SU-DHL-6 (cell line): ENCODE results near the gene SYT15.

Experiments used
- H2AFZ ChIP-seq: fragments of 200-600 bp; sonication (generic); 2 replicates; pipeline ENCODE4 v1.6.1; 2014; ENCODE audit warnings: low read depth, mild to moderate bottlenecking, moderate library complexity, mixed read lengths, antibody characterized with exemption, low read length; ENCODE audit not compliant: severe bottlenecking
- H3F3A ChIP-seq: fragments of 200-600 bp; shearing (Covaris generic); 2 replicates; pipeline ENCODE4 v1.6.0; 2016; ENCODE audit warnings: antibody characterized with exemption, mild to moderate bottlenecking; ENCODE audit not compliant: insufficient read depth
- H3K27ac ChIP-seq: fragments of 200-600 bp; sonication (generic); 2 replicates; pipeline ENCODE4 v1.5.1; 2016; ENCODE audit warnings: low read depth, mild to moderate bottlenecking, low read length, moderate library complexity, mixed read lengths
- H3K27me3 ChIP-seq: fragments of 200-600 bp; sonication (generic), shearing (Covaris generic); 2 replicates; pipeline ENCODE4 v1.6.0; 2014; ENCODE audit warnings: mild to moderate bottlenecking, low read length
- H3K36me3 ChIP-seq: fragments of 200-600 bp; sonication (generic); 2 replicates; pipeline ENCODE4 v1.6.1; 2014; ENCODE audit warnings: mild to moderate bottlenecking, low read length, mixed read lengths
- H3K4me2 ChIP-seq: fragments of 300-600, 200-600 bp; shearing (Covaris generic), sonication (generic); 2 replicates; pipeline ENCODE4 v1.6.0; 2014; ENCODE audit warnings: low read length, low read depth, mild to moderate bottlenecking; ENCODE audit not compliant: poor library complexity, severe bottlenecking
- H3K4me3 ChIP-seq: fragments of 200-600 bp; sonication (generic); 2 replicates; pipeline ENCODE4 v1.5.1; 2014; ENCODE audit warnings: antibody characterized with exemption, low read length, mild to moderate bottlenecking, mixed read lengths; ENCODE audit not compliant: insufficient read depth, poor library complexity, severe bottlenecking
- H3K79me2 ChIP-seq: fragments of 200-600 bp; sonication (generic); 2 replicates; pipeline ENCODE4 v1.6.1; 2014; ENCODE audit warnings: mild to moderate bottlenecking, low read length, moderate library complexity; ENCODE audit not compliant: insufficient read depth
- H3K9ac ChIP-seq: fragments of 200-600 bp; sonication (generic); 2 replicates; pipeline ENCODE4 v1.7.0; 2014; ENCODE audit warnings: mild to moderate bottlenecking, low read length
- H3K9me2 ChIP-seq: fragments of 200-600 bp; sonication (generic); replicated peaks from 2 replicates; pipeline ENCODE4 v1.6.1; 2014; ENCODE audit warnings: low read length; ENCODE audit not compliant: insufficient read depth
- H3K9me3 ChIP-seq: fragments of 200-600 bp; sonication (generic); 2 replicates; pipeline ENCODE4 v1.6.1; 2014; ENCODE audit warnings: low read length, mixed read lengths; ENCODE audit not compliant: insufficient read depth
- H4K20me1 ChIP-seq: fragments of 200-600 bp; sonication (generic); 2 replicates; pipeline ENCODE4 v1.6.1; 2014; ENCODE audit warnings: low read depth, mild to moderate bottlenecking, antibody characterized with exemption, low read length, moderate library complexity, mixed read lengths
- CTCF ChIP-seq: fragments of 200-600 bp; sonication (generic); IDR thresholded peaks from one replicate; pipeline ENCODE4 v1.5.1; 2017; ENCODE audit warnings: antibody characterized with exemption, mild to moderate bottlenecking, low read length, moderate library complexity; ENCODE audit not compliant: insufficient read depth, poor library complexity, severe bottlenecking
- EZH2phosphoT487 ChIP-seq: fragments of 200-600 bp; sonication (generic), shearing (Covaris generic); conservative IDR thresholded peaks from 2 replicates; pipeline ENCODE4 v1.6.1; 2018; ENCODE audit warnings: mild to moderate bottlenecking, antibody characterized with exemption, low read length, moderate library complexity, mixed read lengths

Gene SYT15

GRCh38 chr10:46534828-46535524, 44.0 kb upstream of the SYT15 start:
- Histone ChIP-seq H3K79me2 (no peaks in the 10 kb centered on the region), H3K36me3 (no peaks in the 10 kb centered on the region)

GRCh38 chr10:46536171-46536570, 42.8 kb upstream of the SYT15 start:
- no peaks in the 10 kb centered on the region for H3K9me3 ChIP-seq
- no peaks in the 10 kb centered on the region for H3K79me2 ChIP-seq
- no peak overlapping the region for H3K9ac ChIP-seq
- no peaks in the 10 kb centered on the region for H4K20me1 ChIP-seq
- TF ChIP-seq EZH2phosphoT487, result no peak
- no peaks in the 10 kb centered on the region for H3K36me3 ChIP-seq
- no peaks in the 10 kb centered on the region for H3F3A ChIP-seq
- H3K4me2 ChIP-seq, result no peak overlapping the region
- 0 out of 2 replicates have a peak, but pooled peaks cover 3% of the 10 kb centered on the region for H3K27me3 ChIP-seq
- no peak overlapping the region for H3K4me3 ChIP-seq
- H2AFZ ChIP-seq, result no peak overlapping the region
- no peaks in the 10 kb centered on the region for H3K9me2 ChIP-seq
- no peak overlapping the region for H3K27ac ChIP-seq

More at GRCh38 chr10:46534828-46535524, 44.0 kb upstream of the SYT15 start:
- 0 out of 2 replicates have a peak, but pooled peaks have one; percentile 88 for TF ChIP-seq EZH2phosphoT487
- no peak for TF ChIP-seq CTCF
- Histone ChIP-seq H3K27me3 (0 out of 2 replicates have a peak, but pooled peaks cover 3% of the 10 kb centered on the region), H3K9me3 (no peaks in the 10 kb centered on the region), H2AFZ (no peak overlapping the region), H3K9me2 (no peaks in the 10 kb centered on the region), H3K9ac (no peak overlapping the region), H3K4me3 (no peak overlapping the region), H3K4me2 (no peak overlapping the region), H4K20me1 (no peaks in the 10 kb centered on the region), H3K27ac (no peak overlapping the region), H3F3A (no peaks in the 10 kb centered on the region)

- Histone ChIP-seq H2AFZ (no peak overlapping the region), H3K4me3 (no peak overlapping the region), H3K36me3 (no peaks in the 10 kb centered on the region), H3K4me2 (no peak overlapping the region), H4K20me1 (no peaks in the 10 kb centered on the region), H3K79me2 (no peaks in the 10 kb centered on the region), H3K9me2 (no peaks in the 10 kb centered on the region), H3K9me3 (no peaks in the 10 kb centered on the region), H3K27me3 (0 out of 2 replicates have a peak, but pooled peaks cover 3% of the 10 kb centered on the region), H3K9ac (no peak overlapping the region), H3F3A (no peaks in the 10 kb centered on the region), H3K27ac (no peak overlapping the region)
- TF ChIP-seq EZH2phosphoT487 (no peak), CTCF (no peak)
Measured at GRCh38 chr10:46536781-46537180, 42.1 kb upstream of the SYT15 start.

GRCh38 chr10:46537309-46537708, 41.6 kb upstream of the SYT15 start:
- H3K4me3 ChIP-seq, result no peak overlapping the region
- H2AFZ ChIP-seq, result no peak overlapping the region
- H3F3A ChIP-seq, result no peaks in the 10 kb centered on the region
- no peaks in the 10 kb centered on the region for H3K9me3 ChIP-seq
- no peaks in the 10 kb centered on the region for H3K9me2 ChIP-seq
- no peaks in the 10 kb centered on the region for H3K36me3 ChIP-seq
- no peaks in the 10 kb centered on the region for H3K79me2 ChIP-seq
- no peak overlapping the region for H3K4me2 ChIP-seq
- no peak overlapping the region for H3K9ac ChIP-seq
- 0 out of 2 replicates have a peak, but pooled peaks cover 3% of the 10 kb centered on the region for H3K27me3 ChIP-seq
- no peak for TF ChIP-seq EZH2phosphoT487
- no peaks in the 10 kb centered on the region for H4K20me1 ChIP-seq
- H3K27ac ChIP-seq, result no peak overlapping the region
